ENCODE measurements around the gene CLDN5.
"Not testable (repeated sequence)": the region's sequence is repeated elsewhere in the genome, so short reads cannot be mapped to it uniquely, and the experiment has no call there.

The CLDN5 gene

DNA sequence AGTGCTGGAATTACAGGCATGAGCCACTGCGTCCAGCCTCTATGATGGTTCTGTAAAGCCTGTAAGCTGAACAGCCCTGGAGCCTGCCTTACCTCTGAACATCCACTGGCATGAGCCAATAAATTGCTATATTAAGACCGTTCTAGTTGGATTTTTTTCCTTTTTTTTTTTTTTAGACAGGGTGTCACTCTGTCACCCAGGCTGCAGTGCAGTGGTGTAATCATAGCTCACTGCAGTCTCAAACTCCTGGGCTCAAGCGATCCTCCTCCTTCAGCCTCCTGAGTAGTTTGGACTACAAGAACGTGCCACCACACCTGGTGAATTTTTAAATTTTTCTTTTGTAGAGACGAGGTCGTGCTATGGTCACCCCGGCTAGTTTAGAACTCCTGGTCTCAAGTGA, 26.2 kb upstream of the CLDN5 start:
- no peak for FAIRE-seq
- TF ChIP-seq POLR2AphosphoS5 (IDR thresholded peaks at IDR 0.05; ENCODE audit: low read depth, low read length) (no peak), POU2F2 (IDR thresholded peaks at IDR 0.05; ENCODE audit: low read depth, low read length) (no peak), TAF1 (IDR thresholded peaks at IDR 0.05; ENCODE audit: low read depth, low read length) (no peak), PAX5 (IDR thresholded peaks at IDR 0.05; ENCODE audit: insufficient read depth, low read length, severe bottlenecking) (no peak), SPI1 (IDR thresholded peaks at IDR 0.05; ENCODE audit: low read depth, low read length) (no peak)
- no peak for DNase-seq (ENCODE audit: insufficient read length, low spot score)

DNA sequence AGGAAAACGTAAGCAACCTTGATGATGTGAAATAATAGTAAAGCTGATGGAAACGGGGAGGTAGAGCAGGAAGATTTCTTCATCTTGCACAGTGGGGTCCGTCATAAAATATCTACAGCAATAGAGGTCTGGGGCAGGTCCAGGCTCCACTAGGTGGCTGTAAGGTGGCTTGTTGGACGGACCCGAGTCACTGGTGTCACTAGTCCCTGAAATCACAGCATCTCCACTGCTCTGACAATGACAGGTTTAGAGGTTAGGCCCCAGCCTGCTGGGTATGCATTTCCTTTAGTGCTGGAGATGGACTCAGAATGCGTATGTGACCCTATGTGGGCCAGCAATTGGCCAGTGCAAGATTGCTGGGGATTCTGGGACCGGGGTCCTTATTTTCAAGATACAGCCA, 25.2 kb upstream of the CLDN5 start:
- no peak for DNase-seq (ENCODE audit: insufficient read length, low spot score)
- no peak for FAIRE-seq
- no peak for TF ChIP-seq TAF1 (IDR thresholded peaks at IDR 0.05; ENCODE audit: low read depth, low read length)
- TF ChIP-seq SPI1 (IDR thresholded peaks at IDR 0.05; ENCODE audit: low read depth, low read length) = no peak
- TF ChIP-seq POLR2AphosphoS5 (IDR thresholded peaks at IDR 0.05; ENCODE audit: low read depth, low read length) = no peak
- no peak for TF ChIP-seq PAX5 (IDR thresholded peaks at IDR 0.05; ENCODE audit: insufficient read depth, low read length, severe bottlenecking)
- no peak for TF ChIP-seq POLR2A (IDR thresholded peaks at IDR 0.05; ENCODE audit: low read depth, low read length)
- TF ChIP-seq POU2F2 (IDR thresholded peaks at IDR 0.05; ENCODE audit: low read depth, low read length) = no peak

DNA sequence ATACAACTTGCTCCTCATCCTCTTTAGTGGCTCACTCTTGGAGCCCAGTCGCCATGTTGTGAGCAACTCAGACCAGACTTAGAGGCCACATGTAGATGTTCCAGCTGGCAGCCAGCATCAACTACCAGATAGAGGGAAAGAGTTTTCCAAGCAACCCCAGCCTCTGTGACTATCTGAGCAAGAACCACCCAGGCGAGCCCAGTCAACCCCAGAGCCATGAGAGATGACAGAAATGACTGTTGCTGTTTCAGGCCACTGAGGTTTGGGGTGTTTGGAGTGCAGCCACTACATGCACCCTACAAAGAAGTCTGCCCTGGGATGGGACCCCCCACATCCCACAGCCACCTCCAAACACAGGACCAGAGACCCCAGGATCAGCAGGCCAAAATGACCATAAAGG, 24.8 kb upstream of the CLDN5 start:
- DNase-seq (ENCODE audit: insufficient read length, low spot score) (no peak), FAIRE-seq (no peak)
- TF ChIP-seq POLR2AphosphoS5 (IDR thresholded peaks at IDR 0.05; ENCODE audit: low read depth, low read length) = no peak
- TF ChIP-seq POLR2A (IDR thresholded peaks at IDR 0.05; ENCODE audit: low read depth, low read length) = no peak
- no peak for TF ChIP-seq PAX5 (IDR thresholded peaks at IDR 0.05; ENCODE audit: insufficient read depth, low read length, severe bottlenecking)
- TF ChIP-seq TAF1 (IDR thresholded peaks at IDR 0.05; ENCODE audit: low read depth, low read length) = no peak
- TF ChIP-seq POU2F2 (IDR thresholded peaks at IDR 0.05; ENCODE audit: low read depth, low read length) = no peak
- no peak for TF ChIP-seq SPI1 (IDR thresholded peaks at IDR 0.05; ENCODE audit: low read depth, low read length)

- not testable (repeated sequence) for DNase-seq (ENCODE audit: insufficient read length, low spot score); FAIRE-seq
Measured at GRCh38 chr22:19548427-19548826, 24.2 kb upstream of the CLDN5 start.

DNA sequence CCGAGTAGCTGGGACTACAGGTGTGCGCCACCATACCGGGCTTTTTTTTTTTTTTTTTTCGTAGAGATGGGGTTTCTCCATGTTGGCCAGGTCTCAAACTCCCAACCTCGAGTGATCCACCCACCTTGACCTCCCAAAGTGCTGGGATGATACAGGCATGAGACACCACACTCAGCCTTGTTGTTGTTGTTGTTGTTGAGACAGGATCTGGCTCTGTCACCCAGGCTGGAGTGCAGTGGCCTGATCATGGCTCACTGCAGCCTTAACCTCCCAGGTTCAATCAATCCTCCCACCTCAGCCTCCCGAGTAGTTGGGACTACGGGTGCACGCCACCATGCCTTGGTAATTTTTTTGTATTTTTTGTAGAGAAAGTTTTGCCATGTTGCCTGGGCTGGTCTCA, 23.4 kb upstream of the CLDN5 start:
- TF ChIP-seq POU2F2 (IDR thresholded peaks at IDR 0.05; ENCODE audit: low read depth, low read length) (no peak), POLR2AphosphoS5 (IDR thresholded peaks at IDR 0.05; ENCODE audit: low read depth, low read length) (no peak), POLR2A (IDR thresholded peaks at IDR 0.05; ENCODE audit: low read depth, low read length) (no peak), PAX5 (IDR thresholded peaks at IDR 0.05; ENCODE audit: insufficient read depth, low read length, severe bottlenecking) (no peak), TAF1 (IDR thresholded peaks at IDR 0.05; ENCODE audit: low read depth, low read length) (no peak), SPI1 (IDR thresholded peaks at IDR 0.05; ENCODE audit: low read depth, low read length) (no peak)
- FAIRE-seq = no peak
- no peak for DNase-seq (ENCODE audit: insufficient read length, low spot score)

GRCh38 chr22:19546680-19547079, 22.5 kb upstream of the CLDN5 start:
- no peak for DNase-seq (ENCODE audit: insufficient read length, low spot score)
- TF ChIP-seq SPI1 (IDR thresholded peaks at IDR 0.05; ENCODE audit: low read depth, low read length) (no peak), POLR2AphosphoS5 (IDR thresholded peaks at IDR 0.05; ENCODE audit: low read depth, low read length) (no peak), PAX5 (IDR thresholded peaks at IDR 0.05; ENCODE audit: insufficient read depth, low read length, severe bottlenecking) (no peak), TAF1 (IDR thresholded peaks at IDR 0.05; ENCODE audit: low read depth, low read length) (no peak), POLR2A (IDR thresholded peaks at IDR 0.05; ENCODE audit: low read depth, low read length) (no peak), POU2F2 (IDR thresholded peaks at IDR 0.05; ENCODE audit: low read depth, low read length) (no peak)
- no peak for FAIRE-seq

- TF ChIP-seq TAF1 (IDR thresholded peaks at IDR 0.05; ENCODE audit: low read depth, low read length) (no peak), SPI1 (IDR thresholded peaks at IDR 0.05; ENCODE audit: low read depth, low read length) (no peak)
- DNase-seq (ENCODE audit: insufficient read length, low spot score) = no peak
- FAIRE-seq = no peak
Measured at GRCh38 chr22:19545935-19546207, 21.7 kb upstream of the CLDN5 start.

DNA sequence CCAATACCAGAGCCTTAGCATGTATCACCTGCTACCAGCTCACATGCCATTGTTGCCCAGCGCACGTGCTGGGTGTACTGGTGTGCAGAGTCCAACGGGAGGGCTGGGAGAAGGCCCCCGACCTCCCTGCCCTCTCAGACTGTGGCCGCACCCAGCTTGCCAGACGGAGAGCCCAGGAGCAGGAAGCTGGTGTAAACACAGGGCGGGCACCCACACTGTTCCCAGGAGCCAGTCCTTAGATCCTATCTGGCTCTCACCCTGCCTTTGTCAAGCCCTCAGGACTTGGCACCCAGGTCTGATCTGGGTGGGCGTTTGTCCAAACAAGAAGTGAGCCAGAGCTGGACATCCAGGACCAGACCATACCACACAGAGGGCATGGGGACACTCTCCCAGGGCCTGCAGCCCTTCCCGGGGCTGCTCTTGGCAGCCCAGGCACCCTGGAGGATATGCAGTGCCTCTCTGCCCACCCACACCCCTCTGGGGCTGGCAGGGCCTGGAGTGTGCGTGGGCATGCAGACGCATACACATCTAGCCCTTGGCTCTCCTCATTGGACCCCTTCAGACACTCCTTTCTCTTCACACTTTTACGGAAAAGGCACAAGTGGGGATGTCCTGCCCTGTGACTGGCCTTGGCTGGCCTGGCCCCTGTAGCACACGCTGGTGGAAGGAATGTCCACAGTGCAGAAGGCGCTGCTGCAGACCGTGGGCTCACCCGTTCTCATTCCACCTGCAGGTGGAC, 19.9 kb upstream of the CLDN5 start:
- TF ChIP-seq PAX5 (IDR thresholded peaks at IDR 0.05; ENCODE audit: insufficient read depth, low read length, severe bottlenecking) (no peak), POU2F2 (IDR thresholded peaks at IDR 0.05; ENCODE audit: low read depth, low read length) (no peak), TAF1 (IDR thresholded peaks at IDR 0.05; ENCODE audit: low read depth, low read length) (no peak), POLR2AphosphoS5 (IDR thresholded peaks at IDR 0.05; ENCODE audit: low read depth, low read length) (no peak), POLR2A (IDR thresholded peaks at IDR 0.05; ENCODE audit: low read depth, low read length) (no peak), SPI1 (IDR thresholded peaks at IDR 0.05; ENCODE audit: low read depth, low read length) (no peak)
- no peak for DNase-seq (ENCODE audit: insufficient read length, low spot score)
- FAIRE-seq = no peak

DNA sequence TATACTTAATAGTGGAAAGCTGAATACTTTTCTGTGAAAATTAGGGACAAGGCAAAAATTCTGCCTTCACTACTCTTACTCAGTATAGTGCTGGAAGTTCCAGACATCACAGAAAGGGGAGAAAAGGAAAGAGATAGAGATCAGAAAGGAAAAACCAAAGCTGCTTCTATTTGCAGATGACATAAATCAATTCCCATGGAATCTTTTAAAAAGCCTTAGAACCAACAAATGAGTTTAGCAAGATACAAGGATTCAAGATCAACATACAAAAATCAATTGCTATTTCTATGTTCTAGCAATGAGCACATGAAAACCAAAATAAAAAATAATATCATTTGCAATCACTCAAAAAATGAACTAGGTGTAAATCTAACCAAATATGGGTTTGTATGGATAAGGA, 16.2 kb upstream of the CLDN5 start:
- no peak for FAIRE-seq
- DNase-seq (ENCODE audit: insufficient read length, low spot score) = no peak
- no peak for TF ChIP-seq POLR2A (IDR thresholded peaks at IDR 0.05; ENCODE audit: low read depth, low read length)
- TF ChIP-seq POU2F2 (IDR thresholded peaks at IDR 0.05; ENCODE audit: low read depth, low read length) = no peak
- no peak for TF ChIP-seq PAX5 (IDR thresholded peaks at IDR 0.05; ENCODE audit: insufficient read depth, low read length, severe bottlenecking)
- TF ChIP-seq POLR2AphosphoS5 (IDR thresholded peaks at IDR 0.05; ENCODE audit: low read depth, low read length) = no peak
- no peak for TF ChIP-seq TAF1 (IDR thresholded peaks at IDR 0.05; ENCODE audit: low read depth, low read length)

DNA sequence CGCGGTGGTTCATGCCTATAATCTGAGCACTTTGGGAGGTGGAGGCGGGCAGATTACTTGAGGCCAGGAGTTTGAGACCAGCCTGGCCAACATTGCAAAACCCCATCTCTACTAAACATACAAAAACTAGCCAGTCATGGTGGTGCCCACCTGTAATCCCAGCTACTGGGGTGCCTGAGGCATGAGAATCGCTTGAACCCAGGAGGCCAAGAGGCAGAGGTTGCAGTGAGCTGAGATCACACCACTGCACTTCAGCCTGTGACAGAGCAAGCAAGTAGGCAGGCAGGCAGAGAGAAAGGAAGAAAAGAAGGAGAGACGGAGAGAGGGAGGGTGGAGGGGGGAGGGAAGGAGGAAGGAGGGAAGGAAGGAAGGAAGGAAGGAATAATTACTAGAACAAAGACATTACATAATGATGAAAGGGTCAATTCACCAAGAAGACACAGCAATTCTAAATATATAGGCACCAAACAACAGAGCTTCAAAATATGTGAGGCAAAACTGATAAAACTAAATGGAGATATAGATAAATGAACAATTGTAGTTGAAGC, 13.8 kb upstream of the CLDN5 start:
- DNase-seq (ENCODE audit: insufficient read length, low spot score) (no peak), FAIRE-seq (no peak)
- TF ChIP-seq POLR2AphosphoS5 (IDR thresholded peaks at IDR 0.05; ENCODE audit: low read depth, low read length) = no peak
- TF ChIP-seq POU2F2 (IDR thresholded peaks at IDR 0.05; ENCODE audit: low read depth, low read length) = no peak
- TF ChIP-seq TAF1 (IDR thresholded peaks at IDR 0.05; ENCODE audit: low read depth, low read length) = no peak
- TF ChIP-seq PAX5 (IDR thresholded peaks at IDR 0.05; ENCODE audit: insufficient read depth, low read length, severe bottlenecking) = no peak
- no peak for TF ChIP-seq POLR2A (IDR thresholded peaks at IDR 0.05; ENCODE audit: low read depth, low read length)
- TF ChIP-seq SPI1 (IDR thresholded peaks at IDR 0.05; ENCODE audit: low read depth, low read length) = no peak
